GM23338 (cell line): ENCODE results near the gene DAD1.

ENCODE experiments used
- CREB1 ChIP-seq: fragments of 250-450 bp; sonication (Bioruptor Pico); IDR thresholded peaks from 2 replicates; pipeline ENCODE4 v1.5.0; 2020; ENCODE audit warnings: low read depth, mild to moderate bottlenecking, moderate library complexity
- ETS1 ChIP-seq: IDR thresholded peaks from 2 replicates; pipeline ENCODE4 v1.6.1; 2016; ENCODE audit warnings: antibody characterized with exemption
- EZH2 ChIP-seq: fragments of 200-600 bp; sonication (generic); IDR thresholded peaks from one replicate; pipeline ENCODE4 v1.8.0; 2017; ENCODE audit warnings: antibody characterized with exemption, mild to moderate bottlenecking, low read depth; ENCODE audit not compliant: unreplicated experiment
- EZH2phosphoT487 ChIP-seq: fragments of 200-600 bp; sonication (generic); IDR thresholded peaks from one replicate; pipeline ENCODE4 v1.8.1; 2018; ENCODE audit warnings: antibody characterized with exemption; ENCODE audit not compliant: unreplicated experiment
- JUNB ChIP-seq: IDR thresholded peaks from one replicate; pipeline ENCODE4 v1.6.1; 2016; ENCODE audit warnings: antibody characterized with exemption; ENCODE audit not compliant: unreplicated experiment
- NANOG ChIP-seq: IDR thresholded peaks from 2 replicates; pipeline ENCODE4 v1.6.1; 2016; ENCODE audit warnings: antibody characterized with exemption, borderline replicate concordance
- POLR2AphosphoS5 ChIP-seq: IDR thresholded peaks from 2 replicates; pipeline ENCODE4 v1.6.1; 2016; ENCODE audit warnings: antibody characterized with exemption, low read depth
- STAT1 ChIP-seq: IDR thresholded peaks from one replicate; pipeline ENCODE4 v1.6.1; 2016; ENCODE audit warnings: antibody characterized with exemption; ENCODE audit not compliant: unreplicated experiment
- ZNF331 ChIP-seq: fragments of 250-450 bp; sonication (Bioruptor Pico); IDR thresholded peaks from 2 replicates; pipeline ENCODE4 v1.5.0; 2020; ENCODE audit warnings: low read depth, mild to moderate bottlenecking, moderate library complexity
- TF ChIP-seq, protein P1 (sequence below), 2 experiments: fragments of 200-600 bp in 1 of 2; sonication (generic) in 1 of 2; conservative IDR thresholded peaks; 2 replicates each; pipeline versions ENCODE4 v1.5.1 to v1.6.1; 2016 to 2017; ENCODE audit warnings: antibody characterized with exemption in 2 of 2, low read depth in 2 of 2, mild to moderate bottlenecking in 2 of 2, moderate library complexity in 1 of 2
- TF ChIP-seq, protein P2 (sequence below): IDR thresholded peaks from one replicate; pipeline ENCODE4 v1.6.1; 2018; ENCODE audit warnings: antibody characterized with exemption; ENCODE audit not compliant: unreplicated experiment

DNA sequence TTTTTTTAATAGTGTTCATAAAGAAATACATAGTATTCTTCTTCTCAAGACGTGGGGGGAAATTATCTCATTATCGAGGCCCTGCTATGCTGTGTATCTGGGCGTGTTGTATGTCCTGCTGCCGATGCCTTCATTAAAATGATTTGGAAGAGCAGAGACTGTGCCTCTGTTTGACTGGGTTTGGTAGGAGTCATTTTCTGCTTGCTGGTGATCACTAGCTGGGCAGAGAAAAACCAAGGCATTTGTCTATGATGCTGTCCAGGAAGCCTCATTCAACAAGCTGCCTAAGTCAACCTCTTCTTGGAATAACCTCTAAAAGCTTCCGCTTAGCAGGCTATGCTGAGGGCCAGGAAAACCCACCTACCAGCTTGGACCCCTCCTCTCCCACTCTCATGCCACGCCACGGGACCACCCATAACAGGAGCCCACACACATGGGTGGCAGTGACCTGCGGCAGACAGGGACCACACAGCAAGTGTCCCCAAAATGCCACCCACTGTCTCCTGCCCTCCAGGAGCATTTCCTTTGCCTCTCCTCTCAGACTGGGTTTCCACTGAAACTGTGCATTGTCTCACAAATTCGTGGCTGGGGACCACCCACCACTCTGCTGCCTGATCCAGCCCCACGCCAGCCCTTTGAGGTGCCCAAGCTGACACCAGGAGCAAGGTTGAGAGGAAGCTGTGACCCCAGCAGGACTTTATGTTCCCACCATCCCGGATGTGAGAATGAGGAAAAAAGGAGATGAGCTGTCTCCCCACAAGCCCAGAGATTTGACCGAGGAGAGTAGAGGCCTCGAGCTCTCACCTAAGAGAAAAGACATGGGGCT, 36.8 kb downstream of the DAD1 start:
- TF ChIP-seq, protein P1, sequence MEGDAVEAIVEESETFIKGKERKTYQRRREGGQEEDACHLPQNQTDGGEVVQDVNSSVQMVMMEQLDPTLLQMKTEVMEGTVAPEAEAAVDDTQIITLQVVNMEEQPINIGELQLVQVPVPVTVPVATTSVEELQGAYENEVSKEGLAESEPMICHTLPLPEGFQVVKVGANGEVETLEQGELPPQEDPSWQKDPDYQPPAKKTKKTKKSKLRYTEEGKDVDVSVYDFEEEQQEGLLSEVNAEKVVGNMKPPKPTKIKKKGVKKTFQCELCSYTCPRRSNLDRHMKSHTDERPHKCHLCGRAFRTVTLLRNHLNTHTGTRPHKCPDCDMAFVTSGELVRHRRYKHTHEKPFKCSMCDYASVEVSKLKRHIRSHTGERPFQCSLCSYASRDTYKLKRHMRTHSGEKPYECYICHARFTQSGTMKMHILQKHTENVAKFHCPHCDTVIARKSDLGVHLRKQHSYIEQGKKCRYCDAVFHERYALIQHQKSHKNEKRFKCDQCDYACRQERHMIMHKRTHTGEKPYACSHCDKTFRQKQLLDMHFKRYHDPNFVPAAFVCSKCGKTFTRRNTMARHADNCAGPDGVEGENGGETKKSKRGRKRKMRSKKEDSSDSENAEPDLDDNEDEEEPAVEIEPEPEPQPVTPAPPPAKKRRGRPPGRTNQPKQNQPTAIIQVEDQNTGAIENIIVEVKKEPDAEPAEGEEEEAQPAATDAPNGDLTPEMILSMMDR (conservative IDR thresholded peaks at IDR 0.05; ENCODE audit: low read depth in 2 of 2): no peak
- TF ChIP-seq EZH2: no peak
- no peak for TF ChIP-seq EZH2phosphoT487
- TF ChIP-seq, protein P2, sequence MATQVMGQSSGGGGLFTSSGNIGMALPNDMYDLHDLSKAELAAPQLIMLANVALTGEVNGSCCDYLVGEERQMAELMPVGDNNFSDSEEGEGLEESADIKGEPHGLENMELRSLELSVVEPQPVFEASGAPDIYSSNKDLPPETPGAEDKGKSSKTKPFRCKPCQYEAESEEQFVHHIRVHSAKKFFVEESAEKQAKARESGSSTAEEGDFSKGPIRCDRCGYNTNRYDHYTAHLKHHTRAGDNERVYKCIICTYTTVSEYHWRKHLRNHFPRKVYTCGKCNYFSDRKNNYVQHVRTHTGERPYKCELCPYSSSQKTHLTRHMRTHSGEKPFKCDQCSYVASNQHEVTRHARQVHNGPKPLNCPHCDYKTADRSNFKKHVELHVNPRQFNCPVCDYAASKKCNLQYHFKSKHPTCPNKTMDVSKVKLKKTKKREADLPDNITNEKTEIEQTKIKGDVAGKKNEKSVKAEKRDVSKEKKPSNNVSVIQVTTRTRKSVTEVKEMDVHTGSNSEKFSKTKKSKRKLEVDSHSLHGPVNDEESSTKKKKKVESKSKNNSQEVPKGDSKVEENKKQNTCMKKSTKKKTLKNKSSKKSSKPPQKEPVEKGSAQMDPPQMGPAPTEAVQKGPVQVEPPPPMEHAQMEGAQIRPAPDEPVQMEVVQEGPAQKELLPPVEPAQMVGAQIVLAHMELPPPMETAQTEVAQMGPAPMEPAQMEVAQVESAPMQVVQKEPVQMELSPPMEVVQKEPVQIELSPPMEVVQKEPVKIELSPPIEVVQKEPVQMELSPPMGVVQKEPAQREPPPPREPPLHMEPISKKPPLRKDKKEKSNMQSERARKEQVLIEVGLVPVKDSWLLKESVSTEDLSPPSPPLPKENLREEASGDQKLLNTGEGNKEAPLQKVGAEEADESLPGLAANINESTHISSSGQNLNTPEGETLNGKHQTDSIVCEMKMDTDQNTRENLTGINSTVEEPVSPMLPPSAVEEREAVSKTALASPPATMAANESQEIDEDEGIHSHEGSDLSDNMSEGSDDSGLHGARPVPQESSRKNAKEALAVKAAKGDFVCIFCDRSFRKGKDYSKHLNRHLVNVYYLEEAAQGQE: no peak
- TF ChIP-seq ZNF331: no peak
- TF ChIP-seq NANOG: no peak
- TF ChIP-seq ETS1: no peak
- no peak for TF ChIP-seq POLR2AphosphoS5
- TF ChIP-seq STAT1: no peak
- no peak for TF ChIP-seq JUNB
- no peak for TF ChIP-seq CREB1
